ENCODE data around the gene PCDH9.

DNA sequence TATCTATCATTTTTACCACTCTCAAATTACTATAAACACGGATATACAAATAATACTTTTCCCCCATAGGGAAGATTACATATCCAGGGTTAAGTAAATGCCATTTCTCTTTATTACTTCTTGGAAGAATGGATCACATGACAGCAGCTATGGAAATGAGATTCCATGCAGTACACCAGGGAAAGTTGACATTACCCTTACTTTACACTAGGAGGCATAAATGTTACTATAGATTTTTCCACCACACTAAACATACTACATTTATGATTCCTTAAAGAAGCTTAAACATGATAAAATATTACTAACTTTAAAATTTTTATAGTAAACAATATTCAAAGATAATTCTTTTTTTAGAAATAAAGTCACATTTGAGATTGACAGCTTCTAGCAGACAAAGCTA, 611.4 kb downstream of the PCDH9 start:
- TF ChIP-seq, protein P1, sequence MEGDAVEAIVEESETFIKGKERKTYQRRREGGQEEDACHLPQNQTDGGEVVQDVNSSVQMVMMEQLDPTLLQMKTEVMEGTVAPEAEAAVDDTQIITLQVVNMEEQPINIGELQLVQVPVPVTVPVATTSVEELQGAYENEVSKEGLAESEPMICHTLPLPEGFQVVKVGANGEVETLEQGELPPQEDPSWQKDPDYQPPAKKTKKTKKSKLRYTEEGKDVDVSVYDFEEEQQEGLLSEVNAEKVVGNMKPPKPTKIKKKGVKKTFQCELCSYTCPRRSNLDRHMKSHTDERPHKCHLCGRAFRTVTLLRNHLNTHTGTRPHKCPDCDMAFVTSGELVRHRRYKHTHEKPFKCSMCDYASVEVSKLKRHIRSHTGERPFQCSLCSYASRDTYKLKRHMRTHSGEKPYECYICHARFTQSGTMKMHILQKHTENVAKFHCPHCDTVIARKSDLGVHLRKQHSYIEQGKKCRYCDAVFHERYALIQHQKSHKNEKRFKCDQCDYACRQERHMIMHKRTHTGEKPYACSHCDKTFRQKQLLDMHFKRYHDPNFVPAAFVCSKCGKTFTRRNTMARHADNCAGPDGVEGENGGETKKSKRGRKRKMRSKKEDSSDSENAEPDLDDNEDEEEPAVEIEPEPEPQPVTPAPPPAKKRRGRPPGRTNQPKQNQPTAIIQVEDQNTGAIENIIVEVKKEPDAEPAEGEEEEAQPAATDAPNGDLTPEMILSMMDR (IDR thresholded peaks at IDR 0.05): peak in 2 of 3 experiments; percentile 9 to 20
- no peak for TF ChIP-seq POLR2A (IDR thresholded peaks at IDR 0.05)
